ENCODE results near the gene BICC1. TPM values are rescaled to one million over a fixed set of nuclear protein-coding genes. Genes with fewer than 3 reads are reported as not detected.

The BICC1 gene
- total and polyA plus RNA-seq, 2 donors: 5.7 to 45.3 TPM

GRCh38 chr10:58672845-58673244, 160.2 kb downstream of the BICC1 start:
- no peak overlapping the region for H3K27ac ChIP-seq (ENCODE audit: low read depth)
- DNase-seq (ENCODE audit: extremely low spot score): no peak
- no peaks in the 10 kb centered on the region for H3K36me3 ChIP-seq (ENCODE audit: insufficient read depth)
- H3K4me3 ChIP-seq (ENCODE audit: low read depth, low read length): no peak overlapping the region
- H3K4me1 ChIP-seq (ENCODE audit: insufficient read depth): no peaks in the 10 kb centered on the region

DNA sequence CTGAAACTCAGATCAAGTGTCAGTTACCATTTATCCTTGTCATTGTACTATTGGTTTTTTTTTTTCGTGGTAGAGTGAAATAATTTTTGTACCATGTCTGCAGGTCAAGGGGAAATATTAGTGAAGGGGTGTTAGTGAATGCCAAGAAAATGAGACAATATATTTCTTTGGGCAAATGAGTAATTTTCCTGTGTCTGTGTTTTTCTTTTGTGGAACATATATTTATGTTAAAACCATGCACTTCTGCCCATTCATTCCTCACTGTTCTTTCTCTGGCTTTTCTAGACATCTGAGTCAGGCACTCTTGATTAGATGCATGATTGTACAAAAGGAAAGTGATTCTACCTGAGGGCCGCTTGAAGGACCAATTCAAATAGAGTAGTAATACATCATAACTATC, 161.6 kb downstream of the BICC1 start:
- Histone ChIP-seq H3K4me1 (ENCODE audit: insufficient read depth) (no peaks in the 10 kb centered on the region), H3K27ac (ENCODE audit: low read depth) (no peak overlapping the region), H3K36me3 (ENCODE audit: insufficient read depth) (no peaks in the 10 kb centered on the region), H3K4me3 (ENCODE audit: low read depth, low read length) (no peak overlapping the region)
- no peak for DNase-seq (ENCODE audit: extremely low spot score)
- WGBS: 98% methylated on average over 2 of the region's 2 CpGs

GRCh38 chr10:58675321-58675720, 162.6 kb downstream of the BICC1 start:
- 92% methylated on average over 2 of the region's 2 CpGs for WGBS
- Histone ChIP-seq H3K27ac (ENCODE audit: low read depth) (no peak overlapping the region), H3K36me3 (ENCODE audit: insufficient read depth) (no peaks in the 10 kb centered on the region), H3K4me3 (ENCODE audit: low read depth, low read length) (no peak overlapping the region), H3K4me1 (ENCODE audit: insufficient read depth) (no peaks in the 10 kb centered on the region)
- DNase-seq (ENCODE audit: extremely low spot score): no peak

GRCh38 chr10:58691528-58691927, 178.9 kb downstream of the BICC1 start:
- no peak overlapping the region for H3K4me3 ChIP-seq (ENCODE audit: low read depth, low read length)
- no peaks in the 10 kb centered on the region for H3K36me3 ChIP-seq (ENCODE audit: insufficient read depth)
- 69% methylated on average over 2 of the region's 2 CpGs for WGBS
- no peak for DNase-seq (ENCODE audit: extremely low spot score)
- no peak overlapping the region for H3K27ac ChIP-seq (ENCODE audit: low read depth)
- no peaks in the 10 kb centered on the region for H3K4me1 ChIP-seq (ENCODE audit: insufficient read depth)

DNA sequence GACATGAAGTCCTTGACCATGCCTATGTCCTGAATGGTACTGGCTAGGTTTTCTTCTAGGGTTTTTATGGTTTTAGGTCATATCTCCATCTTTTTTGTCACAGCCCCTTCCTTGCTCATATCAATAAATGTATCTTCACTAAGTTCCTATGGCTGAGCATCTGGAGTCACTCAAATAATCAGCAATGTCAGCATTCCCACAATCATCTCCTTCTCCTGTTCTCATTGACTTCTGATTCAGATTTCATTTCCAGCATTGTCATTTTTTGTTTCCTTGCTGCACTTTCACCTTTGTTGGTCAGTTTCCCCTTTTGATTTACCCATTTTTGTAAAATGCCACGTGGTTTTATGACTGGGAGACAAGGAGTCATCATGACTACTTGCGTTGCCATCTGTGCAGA, 181.2 kb downstream of the BICC1 start:
- no peak overlapping the region for H3K27ac ChIP-seq (ENCODE audit: low read depth)
- H3K4me1 ChIP-seq (ENCODE audit: insufficient read depth): no peaks in the 10 kb centered on the region
- 85% methylated on average over 2 of the region's 2 CpGs for WGBS
- H3K36me3 ChIP-seq (ENCODE audit: insufficient read depth): no peaks in the 10 kb centered on the region
- H3K4me3 ChIP-seq (ENCODE audit: low read depth, low read length): no peak overlapping the region
- no peak for DNase-seq (ENCODE audit: extremely low spot score)

- no peaks in the 10 kb centered on the region for H3K4me1 ChIP-seq (ENCODE audit: insufficient read depth)
- no peak overlapping the region for H3K4me3 ChIP-seq (ENCODE audit: low read depth, low read length)
- H3K27ac ChIP-seq (ENCODE audit: low read depth): no peak overlapping the region
- DNase-seq (ENCODE audit: extremely low spot score): no peak
- H3K36me3 ChIP-seq (ENCODE audit: insufficient read depth): no peaks in the 10 kb centered on the region
- 67% methylated on average over 5 of the region's 5 CpGs for WGBS
Measured at GRCh38 chr10:58695022-58695421, 182.3 kb downstream of the BICC1 start.

DNA sequence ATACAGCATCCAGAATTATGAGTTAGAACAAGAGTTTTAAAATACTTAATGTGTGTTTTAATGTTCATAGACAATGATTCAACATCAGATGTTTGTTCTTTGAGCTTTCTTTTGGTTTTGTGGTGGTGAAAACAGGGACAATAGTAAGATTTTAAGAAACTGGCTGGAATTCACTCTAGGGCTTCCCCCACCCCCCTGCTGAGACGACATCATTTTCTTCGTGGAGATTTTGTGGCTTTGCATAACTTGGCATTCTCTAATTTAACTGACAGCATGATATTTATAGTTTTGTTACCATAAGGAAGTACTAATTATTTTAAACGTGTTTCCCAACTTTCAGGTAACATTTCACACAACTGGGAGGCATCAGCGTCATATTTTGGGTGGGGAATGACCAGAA, 184.1 kb downstream of the BICC1 start:
- Histone ChIP-seq H3K36me3 (ENCODE audit: insufficient read depth) (no peaks in the 10 kb centered on the region), H3K4me3 (ENCODE audit: low read depth, low read length) (no peak overlapping the region), H3K27ac (ENCODE audit: low read depth) (no peak overlapping the region), H3K4me1 (ENCODE audit: insufficient read depth) (no peaks in the 10 kb centered on the region)
- 44% methylated on average over 4 of the region's 4 CpGs for WGBS
- no peak for DNase-seq (ENCODE audit: extremely low spot score)

DNA sequence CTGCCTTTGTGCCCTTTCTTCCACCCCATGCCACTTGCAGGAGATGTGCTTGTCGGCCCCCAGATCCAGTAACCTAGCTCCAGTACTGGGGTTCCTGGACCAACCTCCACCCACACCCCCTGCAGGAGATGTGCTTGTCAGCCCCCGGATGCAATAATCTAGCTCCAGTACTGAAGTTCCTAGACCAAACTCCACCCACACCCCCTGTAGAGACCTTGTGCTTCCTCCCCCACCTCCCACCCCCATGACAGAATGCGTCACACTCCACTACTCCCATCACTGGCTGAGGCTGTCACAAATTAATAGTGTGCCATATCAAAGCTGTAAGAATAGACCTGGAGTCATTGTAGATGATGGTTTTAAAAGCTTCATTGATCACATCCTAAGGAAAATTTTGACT, 185.0 kb downstream of the BICC1 start:
- DNase-seq (ENCODE audit: extremely low spot score): no peak
- no peaks in the 10 kb centered on the region for H3K36me3 ChIP-seq (ENCODE audit: insufficient read depth)
- H3K4me1 ChIP-seq (ENCODE audit: insufficient read depth): no peaks in the 10 kb centered on the region
- WGBS: 90% methylated on average over 3 of the region's 3 CpGs
- H3K4me3 ChIP-seq (ENCODE audit: low read depth, low read length): no peak overlapping the region
- no peak overlapping the region for H3K27ac ChIP-seq (ENCODE audit: low read depth)

- Histone ChIP-seq H3K27ac (ENCODE audit: low read depth) (no peak overlapping the region), H3K4me1 (ENCODE audit: insufficient read depth) (no peaks in the 10 kb centered on the region), H3K36me3 (ENCODE audit: insufficient read depth) (no peaks in the 10 kb centered on the region), H3K4me3 (ENCODE audit: low read depth, low read length) (no peak overlapping the region)
- 73% methylated on average over 5 of the region's 5 CpGs for WGBS
- DNase-seq (ENCODE audit: extremely low spot score): no peak
Measured at GRCh38 chr10:58698777-58699356, 186.2 kb downstream of the BICC1 start.

GRCh38 chr10:58700591-58700990, 187.9 kb downstream of the BICC1 start:
- H3K27ac ChIP-seq (ENCODE audit: low read depth): no peak overlapping the region

DNA sequence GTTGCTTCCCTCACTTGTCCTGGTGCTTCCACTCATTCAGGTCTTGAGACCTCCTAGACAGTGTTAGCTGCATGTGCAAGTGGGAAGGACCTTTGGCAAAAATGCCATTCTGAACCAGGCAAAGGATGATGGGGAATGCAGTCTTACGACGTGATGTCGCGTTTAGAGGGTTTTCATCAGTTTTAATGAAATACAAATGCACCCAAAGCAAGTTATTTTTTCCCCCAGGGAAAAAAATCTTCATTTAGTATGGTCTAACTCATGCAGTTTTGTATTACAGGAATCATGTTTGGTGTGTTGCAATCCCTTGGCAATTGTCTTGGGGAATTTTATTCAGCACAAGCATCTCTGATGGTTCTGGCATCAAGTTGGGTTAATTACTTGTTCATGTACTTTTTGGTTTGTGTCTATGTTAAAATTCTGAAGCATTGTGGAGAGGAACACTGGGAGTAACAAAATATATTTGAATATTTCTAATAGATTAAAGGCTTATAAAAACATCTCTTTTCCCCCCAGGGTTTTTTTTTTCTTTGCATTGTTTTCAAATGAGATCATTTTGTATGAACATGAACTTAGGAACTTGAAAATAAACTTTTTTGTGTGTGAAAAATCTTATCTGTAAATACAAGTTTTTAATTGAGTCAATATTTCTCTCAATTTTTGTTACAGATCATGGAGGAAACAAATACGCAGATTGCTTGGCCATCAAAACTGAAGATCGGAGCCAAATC, 188.9 kb downstream of the BICC1 start:
- no peak overlapping the region for H3K27ac ChIP-seq (ENCODE audit: low read depth)
- no peak for DNase-seq (ENCODE audit: extremely low spot score)
- no peak overlapping the region for H3K4me3 ChIP-seq (ENCODE audit: low read depth, low read length)
- H3K36me3 ChIP-seq (ENCODE audit: insufficient read depth): no peaks in the 10 kb centered on the region
- 68% methylated on average over 6 of the region's 6 CpGs for WGBS
- H3K4me1 ChIP-seq (ENCODE audit: insufficient read depth): no peaks in the 10 kb centered on the region

More at GRCh38 chr10:58700591-58700990, 187.9 kb downstream of the BICC1 start:
- no peak for DNase-seq (ENCODE audit: extremely low spot score)
- Histone ChIP-seq H3K4me1 (ENCODE audit: insufficient read depth) (no peaks in the 10 kb centered on the region), H3K36me3 (ENCODE audit: insufficient read depth) (no peaks in the 10 kb centered on the region), H3K4me3 (ENCODE audit: low read depth, low read length) (no peak overlapping the region)
- 88% methylated on average over 1 of the region's 1 CpG for WGBS

- Histone ChIP-seq H3K4me1 (ENCODE audit: insufficient read depth) (no peaks in the 10 kb centered on the region), H3K36me3 (ENCODE audit: insufficient read depth) (no peaks in the 10 kb centered on the region), H3K27ac (ENCODE audit: low read depth) (no peak overlapping the region), H3K4me3 (ENCODE audit: low read depth, low read length) (no peak overlapping the region)
- 92% methylated on average over 1 of the region's 1 CpG for WGBS
- DNase-seq (ENCODE audit: extremely low spot score): no peak
Measured at GRCh38 chr10:58704226-58704625, 191.6 kb downstream of the BICC1 start.

GRCh38 chr10:58704671-58705141, 192.0 kb downstream of the BICC1 start:
- DNase-seq (ENCODE audit: extremely low spot score): no peak
- Histone ChIP-seq H3K4me1 (ENCODE audit: insufficient read depth) (no peaks in the 10 kb centered on the region), H3K27ac (ENCODE audit: low read depth) (no peak overlapping the region), H3K36me3 (ENCODE audit: insufficient read depth) (no peaks in the 10 kb centered on the region), H3K4me3 (ENCODE audit: low read depth, low read length) (no peak overlapping the region)
- 17% methylated on average over 5 of the region's 5 CpGs for WGBS

DNA sequence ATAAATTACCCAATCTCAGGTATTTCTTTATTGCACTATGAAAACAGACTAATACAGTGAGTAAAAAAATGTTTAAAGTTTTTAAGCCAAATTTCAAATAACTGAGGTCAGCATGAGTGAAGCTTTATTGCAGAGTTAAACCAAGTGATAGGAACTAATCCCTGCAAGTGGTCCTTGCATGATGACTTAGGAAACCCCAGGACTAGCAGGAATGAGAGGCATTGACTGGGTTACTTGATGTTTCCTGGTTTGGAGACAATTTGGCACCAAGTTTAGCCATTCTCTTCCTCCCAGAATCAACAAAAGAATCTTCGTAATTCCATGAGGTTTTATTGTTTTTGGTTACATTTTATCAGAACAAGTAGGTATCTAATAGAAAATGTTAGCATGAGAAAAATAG, 194.2 kb downstream of the BICC1 start:
- 57% methylated on average over 1 of the region's 1 CpG for WGBS
- DNase-seq (ENCODE audit: extremely low spot score): no peak
- H3K36me3 ChIP-seq (ENCODE audit: insufficient read depth): no peaks in the 10 kb centered on the region

More for the DNA sequence above, 194.2 kb downstream of the BICC1 start:
- Histone ChIP-seq H3K4me3 (ENCODE audit: low read depth, low read length) (no peak overlapping the region), H3K27ac (ENCODE audit: low read depth) (no peak overlapping the region), H3K4me1 (ENCODE audit: insufficient read depth) (no peaks in the 10 kb centered on the region)

All from urinary bladder (tissue), 4 donors.